Measurements from ENCODE around the gene SCAF1. TPM values are rescaled to one million over a fixed set of nuclear protein-coding genes. Genes with fewer than 3 reads are reported as not detected.

SCAF1 gene
- total and polyA plus RNA-seq, 10 of the 15 experiments (the other 5 are each of a cell fraction or from before 2014, with no cell fraction given) = 0.18 to 77.0 (median 5.3) TPM

- TF ChIP-seq KDM1A (IDR thresholded peaks at IDR 0.05; ENCODE audit: borderline replicate concordance) (no peak), ASH2L (IDR thresholded peaks at IDR 0.05; ENCODE audit: borderline replicate concordance, low read depth) (no peak), SP1 (IDR thresholded peaks at IDR 0.05; ENCODE audit: low read depth, low read length) (peak; percentile 92), JUNB (IDR thresholded peaks at IDR 0.05) (no peak), ZSCAN29 (IDR thresholded peaks at IDR 0.05) (no peak), KLF5 (IDR thresholded peaks at IDR 0.05; ENCODE audit: partially characterized antibody) (no peak), SUPT20H (IDR thresholded peaks at IDR 0.05; ENCODE audit: borderline replicate concordance, control insufficient read depth, low read depth, low read length) (no peak)
These were observed 48.5 kb upstream of the SCAF1 start (continued) for GRCh38 chr19:49593233-49594113.

- DNase-seq (ENCODE audit: low read depth, low spot score) (no peak), ATAC-seq (no peak), FAIRE-seq (no peak)
- Histone ChIP-seq H3K9me3 (replicated peaks; ENCODE audit: control insufficient read depth, insufficient read depth, low read length) (no peaks in the 10 kb centered on the region), H3K79me2 (ENCODE audit: control insufficient read depth, insufficient read depth, low read length) (peaks cover 28% of the 10 kb centered on the region), H3K4me1 (ENCODE audit: control insufficient read depth, insufficient read depth, low read length) (peaks cover 7% of the 10 kb centered on the region), H3K36me3 (ENCODE audit: control insufficient read depth in 2 of 2, insufficient read depth in 2 of 2, low read length in 1 of 2) (peaks cover 0 to 19% of the 10 kb centered on the region in 2 experiments; a peak in 3 of 4 replicates), H2AFZ (ENCODE audit: control insufficient read depth, low read depth, low read length) (no peak overlapping the region), H3K27me3 (replicated peaks in 1 of 2; ENCODE audit: control insufficient read depth in 2 of 2, insufficient read depth in 2 of 2, low read length in 1 of 2) (no peaks in the 10 kb centered on the region), H3K9ac (ENCODE audit: control insufficient read depth, insufficient read depth, low read length) (no peak overlapping the region; the same call in 1 of the 2 replicates), H3K4me3 (peak overlapping the region; percentile 66; the same call in 1 of the 2 replicates), H3K27ac (ENCODE audit: control insufficient read depth, insufficient read depth) (peak overlapping the region; percentile 68; the same call in 1 of the 2 replicates), H3K4me2 (ENCODE audit: control insufficient read depth, insufficient read depth) (peak overlapping the region; percentile 77), H4K20me1 (ENCODE audit: control insufficient read depth, insufficient read depth) (peaks cover 3% of the 10 kb centered on the region; the same call in 1 of the 2 replicates)
- intact Hi-C loops (cut with micrococcal nuclease; ENCODE audit: unreplicated experiment) (loop anchor here (5.0 kb wide), 1 partner anchor 48 kb away; the partner anchor contains the start of genes RRAS and SCAF1), in situ Hi-C loops (cut with MboI) (no loop called here)
- no TSS peak for BruUV-seq (replicated peaks)
- RAD21 ChIA-PET (ENCODE audit: unreplicated experiment) = interaction anchor here (1.8 to 1.9 kb wide), 2 partner anchors 46 to 81 kb away, joined by 8 to 17 read pairs; partner anchors contain the start of gene RRAS
- TF ChIP-seq USF2 (IDR thresholded peaks at IDR 0.05; ENCODE audit: borderline replicate concordance, low read depth, low read length) (no peak), SREBF2 (IDR thresholded peaks at IDR 0.05; ENCODE audit: low read length) (no peak), ELK1 (IDR thresholded peaks at IDR 0.05; ENCODE audit: low read depth, low read length) (no peak), GABPA (IDR thresholded peaks at IDR 0.05; ENCODE audit: low read depth) (no peak)
- WGBS (ENCODE audit: insufficient coverage, insufficient replicate concordance, low lambda C conversion rate, missing lambda C conversion rate) = 92% methylated on average over 29 of the region's 35 CpGs
- POLR2A ChIA-PET = interaction anchor here (0.7 to 4.8 kb wide), 3 partner anchors 47 to 81 kb away, joined by 3 to 49 read pairs (median 37); partner anchors contain the start of genes PRMT1, RRAS and SCAF1
- CTCF ChIA-PET = interaction anchor here (0.6 to 2.5 kb wide), 4 partner anchors 24 to 89 kb away, joined by 3 to 17 read pairs (median 4); no protein-coding TSS in a partner anchor
- SMC1A ChIA-PET (ENCODE audit: uncharacterized antibody, unreplicated experiment) = interaction anchor here (1.2 kb wide), 1 partner anchor 24 kb away, joined by 5 read pairs; no protein-coding TSS in a partner anchor
These were observed 47.6 kb upstream of the SCAF1 start for GRCh38 chr19:49594157-49594992.
